ENCODE measurements around the gene GCSH. TPM values are rescaled to one million over a fixed set of nuclear protein-coding genes. Genes with fewer than 3 reads are reported as not detected.

GCSH gene
- total RNA-seq, 5 donors from 2014 or later (not counting 1 experiment from before 2014, with no cell fraction given): 2.8 to 5.4 (median 4.2) TPM

- ChIA-PET CTCF (no interaction called here), POLR2A (no interaction called here)
- H3K4me1 Mint-ChIP-seq: no peaks in the 10 kb centered on the region
- H3K27ac Mint-ChIP-seq: no peak overlapping the region
- Histone ChIP-seq H3K9me3 (no peaks in the 10 kb centered on the region), H3K27me3 (replicated peaks in 1 of 2; ENCODE audit: control insufficient read depth in 2 of 2, extremely low read depth in 1 of 2, insufficient read depth in 2 of 2, low read length in 1 of 2) (no peaks in the 10 kb centered on the region), H3K36me3 (ENCODE audit: control insufficient read depth in 2 of 2, extremely low read depth in 1 of 2, insufficient read depth in 1 of 2, low read length in 1 of 2) (no peaks in the 10 kb centered on the region), H3K27ac (ENCODE audit: low read length) (no peak overlapping the region), H3K4me1 (ENCODE audit: control insufficient read depth in 1 of 2, extremely low read depth in 1 of 2, insufficient read depth in 2 of 2, low read length in 2 of 2) (no peaks in the 10 kb centered on the region), H3K4me3 (ENCODE audit: control insufficient read depth in 1 of 2, extremely low read depth in 1 of 2, low read length in 1 of 2) (no peak overlapping the region)
- DNase-seq (no peak), ATAC-seq (replicated peaks in 1 of 4) (no peak)
- WGBS (ENCODE audit: insufficient coverage): 87% methylated on average over 7 of the region's 10 CpGs
- no peaks in the 10 kb centered on the region for H3K36me3 Mint-ChIP-seq
- H3K9me3 Mint-ChIP-seq: no peaks in the 10 kb centered on the region
- no peaks in the 10 kb centered on the region for H3K27me3 Mint-ChIP-seq
- no peak overlapping the region for H3K4me3 Mint-ChIP-seq
Observed at GRCh38 chr16:81061871-81062608, 34.2 kb downstream of the GCSH start.

- H3K9me3 ChIP-seq: no peaks in the 10 kb centered on the region
- POLR2A ChIA-PET: no interaction called here
- Mint-ChIP-seq H3K4me3 (no peak overlapping the region), H3K4me1 (no peaks in the 10 kb centered on the region), H3K27me3 (no peaks in the 10 kb centered on the region), H3K27ac (no peak overlapping the region), H3K36me3 (no peaks in the 10 kb centered on the region), H3K9me3 (no peaks in the 10 kb centered on the region)
- no peak for DNase-seq
- WGBS (ENCODE audit: insufficient coverage): 89% methylated on average over 4 of the region's 10 CpGs
- H3K4me1 ChIP-seq (ENCODE audit: control insufficient read depth in 1 of 2, extremely low read depth in 1 of 2, insufficient read depth in 2 of 2, low read length in 2 of 2): no peaks in the 10 kb centered on the region
- H3K4me3 ChIP-seq (ENCODE audit: control insufficient read depth in 1 of 2, extremely low read depth in 1 of 2, low read length in 1 of 2): no peak overlapping the region
- no peaks in the 10 kb centered on the region for H3K36me3 ChIP-seq (ENCODE audit: control insufficient read depth in 2 of 2, extremely low read depth in 1 of 2, insufficient read depth in 1 of 2, low read length in 1 of 2)
- no peak overlapping the region for H3K27ac ChIP-seq (ENCODE audit: low read length)
- H3K27me3 ChIP-seq (replicated peaks in 1 of 2; ENCODE audit: control insufficient read depth in 2 of 2, extremely low read depth in 1 of 2, insufficient read depth in 2 of 2, low read length in 1 of 2): no peaks in the 10 kb centered on the region
- CTCF ChIA-PET: no interaction called here
- no peak for ATAC-seq (replicated peaks in 1 of 4)
Observed at GRCh38 chr16:81061307-81061640, 34.9 kb downstream of the GCSH start.

- Histone ChIP-seq H3K27ac (ENCODE audit: low read length) (no peak overlapping the region), H3K4me1 (ENCODE audit: control insufficient read depth in 1 of 2, extremely low read depth in 1 of 2, insufficient read depth in 2 of 2, low read length in 2 of 2) (no peaks in the 10 kb centered on the region), H3K4me3 (ENCODE audit: control insufficient read depth in 1 of 2, extremely low read depth in 1 of 2, low read length in 1 of 2) (no peak overlapping the region), H3K36me3 (ENCODE audit: control insufficient read depth in 2 of 2, extremely low read depth in 1 of 2, insufficient read depth in 1 of 2, low read length in 1 of 2) (no peaks in the 10 kb centered on the region), H3K27me3 (replicated peaks in 1 of 2; ENCODE audit: control insufficient read depth in 2 of 2, extremely low read depth in 1 of 2, insufficient read depth in 2 of 2, low read length in 1 of 2) (no peaks in the 10 kb centered on the region), H3K9me3 (no peaks in the 10 kb centered on the region)
- H3K27me3 Mint-ChIP-seq: no peaks in the 10 kb centered on the region
- H3K4me3 Mint-ChIP-seq: no peak overlapping the region
- ATAC-seq (replicated peaks in 1 of 4) (no peak), DNase-seq (no peak)
- POLR2A ChIA-PET: no interaction called here
- H3K4me1 Mint-ChIP-seq: no peaks in the 10 kb centered on the region
- CTCF ChIA-PET: no interaction called here
- H3K27ac Mint-ChIP-seq: no peak overlapping the region
- H3K36me3 Mint-ChIP-seq: no peaks in the 10 kb centered on the region
- H3K9me3 Mint-ChIP-seq: no peaks in the 10 kb centered on the region
- WGBS (ENCODE audit: insufficient coverage): 88% methylated on average over 13 of the region's 14 CpGs
Observed at GRCh38 chr16:81060576-81061306, 35.5 kb downstream of the GCSH start.

- DNase-seq (no peak), ATAC-seq (replicated peaks in 1 of 4) (no peak)
- 90% methylated on average over 6 of the region's 11 CpGs for WGBS (ENCODE audit: insufficient coverage)
- peaks cover 2% of the 10 kb centered on the region for H3K9me3 ChIP-seq
- CTCF ChIA-PET: no interaction called here
- no peak overlapping the region for H3K27ac ChIP-seq (ENCODE audit: low read length)
- H3K27me3 ChIP-seq (replicated peaks in 1 of 2; ENCODE audit: control insufficient read depth in 2 of 2, extremely low read depth in 1 of 2, insufficient read depth in 2 of 2, low read length in 1 of 2): no peaks in the 10 kb centered on the region
- POLR2A ChIA-PET: no interaction called here
- H3K4me3 ChIP-seq (ENCODE audit: control insufficient read depth in 1 of 2, extremely low read depth in 1 of 2, low read length in 1 of 2): no peak overlapping the region
- H3K36me3 Mint-ChIP-seq: peaks cover 11% of the 10 kb centered on the region
- H3K4me3 Mint-ChIP-seq: no peak overlapping the region
- H3K27me3 Mint-ChIP-seq: peaks cover 0 to 3% of the 10 kb centered on the region in 2 donors
- H3K9me3 Mint-ChIP-seq: peaks cover 12 to 18% (median 15%) of the 10 kb centered on the region in 3 donors
- no peaks in the 10 kb centered on the region for H3K4me1 Mint-ChIP-seq
- H3K36me3 ChIP-seq (ENCODE audit: control insufficient read depth in 2 of 2, extremely low read depth in 1 of 2, insufficient read depth in 1 of 2, low read length in 1 of 2): no peaks in the 10 kb centered on the region
- H3K27ac Mint-ChIP-seq: no peak overlapping the region
- H3K4me1 ChIP-seq (ENCODE audit: control insufficient read depth in 1 of 2, extremely low read depth in 1 of 2, insufficient read depth in 2 of 2, low read length in 2 of 2): no peaks in the 10 kb centered on the region
Observed at GRCh38 chr16:81053761-81054160, 42.4 kb downstream of the GCSH start.

- peaks cover 4 to 53% of the 10 kb centered on the region in 2 donors for H3K36me3 ChIP-seq (ENCODE audit: control insufficient read depth in 2 of 2, extremely low read depth in 1 of 2, insufficient read depth in 1 of 2, low read length in 1 of 2)
- Mint-ChIP-seq H3K9me3 (no peaks in the 10 kb centered on the region), H3K27ac (no peak overlapping the region), H3K36me3 (peaks cover 47% of the 10 kb centered on the region), H3K4me3 (no peak overlapping the region), H3K27me3 (no peaks in the 10 kb centered on the region), H3K4me1 (peaks cover 14 to 26% (median 17%) of the 10 kb centered on the region in 3 donors)
- no peak for ATAC-seq (replicated peaks in 1 of 4)
- POLR2A ChIA-PET: interaction anchor here in 1 of 2 donors (0.6 kb wide), 1 partner anchor 99 kb away, joined by 3 read pairs; no protein-coding TSS in a partner anchor
- no peaks in the 10 kb centered on the region for H3K9me3 ChIP-seq
- H3K27me3 ChIP-seq (replicated peaks in 1 of 2; ENCODE audit: control insufficient read depth in 2 of 2, extremely low read depth in 1 of 2, insufficient read depth in 2 of 2, low read length in 1 of 2): no peaks in the 10 kb centered on the region
- WGBS (ENCODE audit: insufficient coverage): no CpG with 5 or more reads among the region's 2 CpGs
- CTCF ChIA-PET: no interaction called here
- H3K4me1 ChIP-seq (ENCODE audit: control insufficient read depth in 1 of 2, extremely low read depth in 1 of 2, insufficient read depth in 2 of 2, low read length in 2 of 2): peaks cover 0 to 11% of the 10 kb centered on the region in 2 experiments
- no peak overlapping the region for H3K4me3 ChIP-seq (ENCODE audit: control insufficient read depth in 1 of 2, extremely low read depth in 1 of 2, low read length in 1 of 2)
- no peak for DNase-seq
- H3K27ac ChIP-seq (ENCODE audit: low read length): no peak overlapping the region
Observed at GRCh38 chr16:81042821-81043220, 53.4 kb downstream of the GCSH start.

- no peaks in the 10 kb centered on the region for H3K27me3 Mint-ChIP-seq
- peaks cover 4 to 53% of the 10 kb centered on the region in 2 donors for H3K36me3 ChIP-seq (ENCODE audit: control insufficient read depth in 2 of 2, extremely low read depth in 1 of 2, insufficient read depth in 1 of 2, low read length in 1 of 2)
- CTCF ChIA-PET: no interaction called here
- peaks cover 47% of the 10 kb centered on the region for H3K36me3 Mint-ChIP-seq
- peaks cover 25 to 37% (median 28%) of the 10 kb centered on the region in 3 donors for H3K4me1 Mint-ChIP-seq
- H3K27me3 ChIP-seq (replicated peaks in 1 of 2; ENCODE audit: control insufficient read depth in 2 of 2, extremely low read depth in 1 of 2, insufficient read depth in 2 of 2, low read length in 1 of 2): no peaks in the 10 kb centered on the region
- no peaks in the 10 kb centered on the region for H3K9me3 Mint-ChIP-seq
- ATAC-seq (replicated peaks in 1 of 4): no peak
- WGBS (ENCODE audit: insufficient coverage): 100% methylated on average over 3 of the region's 4 CpGs
- no peak for DNase-seq
- POLR2A ChIA-PET: no interaction called here
- no peak overlapping the region for H3K27ac Mint-ChIP-seq
- no peak overlapping the region for H3K4me3 Mint-ChIP-seq
- no peaks in the 10 kb centered on the region for H3K9me3 ChIP-seq
- H3K4me1 ChIP-seq (ENCODE audit: control insufficient read depth in 1 of 2, extremely low read depth in 1 of 2, insufficient read depth in 2 of 2, low read length in 2 of 2): peaks cover 4 to 22% of the 10 kb centered on the region in 2 experiments
- no peak overlapping the region for H3K4me3 ChIP-seq (ENCODE audit: control insufficient read depth in 1 of 2, extremely low read depth in 1 of 2, low read length in 1 of 2)
- no peak overlapping the region for H3K27ac ChIP-seq (ENCODE audit: low read length)
Observed at GRCh38 chr16:81041696-81042095, 54.5 kb downstream of the GCSH start.

Measured in T-cell (primary cell).